AG10803 (cell line): ENCODE measurements around the gene YAF2.
"Not testable (repeated sequence)": the region's sequence is repeated elsewhere in the genome, so short reads cannot be mapped to it uniquely, and the experiment has no call there.

ENCODE experiments used
- DNase-seq: peaks from one replicate; pipeline ENCODE4 v3.0.0; 2010; ENCODE audit warnings: low read depth
- H3K4me3 ChIP-seq: 2 replicates; pipeline ENCODE4 v1.5.1; 2011; ENCODE audit warnings: mild to moderate bottlenecking, low read length, control low read depth
- CTCF ChIP-seq: conservative IDR thresholded peaks from 2 replicates; pipeline ENCODE4 v1.5.1; 2011; ENCODE audit warnings: mild to moderate bottlenecking, low read length, control low read depth, inconsistent platforms

The YAF2 gene

GRCh38 chr12:42255221-42255865, 17.3 kb upstream of the YAF2 start:
- no peak for TF ChIP-seq CTCF
- no peak overlapping the region for H3K4me3 ChIP-seq
- DNase-seq, result no peak

- not testable (repeated sequence) for DNase-seq, H3K4me3 ChIP-seq
Measured at GRCh38 chr12:42252645-42253044, 14.6 kb upstream of the YAF2 start.

GRCh38 chr12:42249033-42249432, 11.0 kb upstream of the YAF2 start:
- H3K4me3 ChIP-seq, DNase-seq: not testable (repeated sequence)

GRCh38 chr12:42240131-42240750, 2.2 kb upstream of the YAF2 start:
- no peak overlapping the region for H3K4me3 ChIP-seq
- no peak for TF ChIP-seq CTCF
- no peak for DNase-seq

- H3K4me3 ChIP-seq, result peak overlapping the region; percentile 81
- no peak for DNase-seq
- TF ChIP-seq CTCF, result no peak
Measured at GRCh38 chr12:42237853-42238239, 202 bp downstream of the YAF2 start.

GRCh38 chr12:42237052-42237852, 796 bp downstream of the YAF2 start:
- peak; percentile 77 for DNase-seq
- peak; percentile 34 for TF ChIP-seq CTCF
- peak overlapping the region; percentile 81 for H3K4me3 ChIP-seq

- no peak for TF ChIP-seq CTCF
- peak; percentile 43 for DNase-seq
- no peak overlapping the region for H3K4me3 ChIP-seq
Measured at GRCh38 chr12:42236017-42236416, 2.0 kb downstream of the YAF2 start.

GRCh38 chr12:42235426-42235825, 2.6 kb downstream of the YAF2 start:
- no peak for TF ChIP-seq CTCF
- DNase-seq, result no peak
- 0 out of 2 replicates have a peak overlapping the region, but pooled peaks have one; percentile 2 for H3K4me3 ChIP-seq
